Measurements from ENCODE around the gene GPR89A. TPM values are rescaled to one million over a fixed set of nuclear protein-coding genes. Genes with fewer than 3 reads are reported as not detected.
A peak's percentile ranks its signal among the peaks of the same experiment; 100 is the strongest.

The GPR89A gene
- total and polyA plus RNA-seq, 2 experiments from 2014 or later, result 13.3 to 24.3 TPM

GRCh38 chr1:145688924-145689323, 81.1 kb downstream of the GPR89A start:
- H3K27me3 ChIP-seq, result no peaks in the 10 kb centered on the region
- no peaks in the 10 kb centered on the region for H3K9me3 ChIP-seq (ENCODE audit: low read depth)
- H3K36me3 ChIP-seq, result no peaks in the 10 kb centered on the region
- no peaks in the 10 kb centered on the region for H3K4me1 ChIP-seq (ENCODE audit: low read depth)
- no peak for TF ChIP-seq CTCF (IDR thresholded peaks at IDR 0.05; ENCODE audit: low read depth, low read length)
- H3K4me3 ChIP-seq, result no peak overlapping the region
- DNase-seq (ENCODE audit: low read depth in 1 of 2, low spot score in 1 of 2), result no peak
- no peak overlapping the region for H3K27ac ChIP-seq

- Histone ChIP-seq H3K4me3 (no peak overlapping the region), H3K4me1 (ENCODE audit: low read depth) (no peaks in the 10 kb centered on the region), H3K9me3 (ENCODE audit: low read depth) (no peaks in the 10 kb centered on the region), H3K36me3 (no peaks in the 10 kb centered on the region), H3K27me3 (no peaks in the 10 kb centered on the region), H3K27ac (no peak overlapping the region)
- DNase-seq (ENCODE audit: low read depth in 1 of 2, low spot score in 1 of 2), result no peak
- no peak for TF ChIP-seq CTCF (IDR thresholded peaks at IDR 0.05; ENCODE audit: low read depth, low read length)
Measured at GRCh38 chr1:145689922-145690321, 82.1 kb downstream of the GPR89A start.

- Histone ChIP-seq H3K4me3 (no peak overlapping the region), H3K9me3 (ENCODE audit: low read depth) (no peaks in the 10 kb centered on the region), H3K27ac (no peak overlapping the region), H3K36me3 (no peaks in the 10 kb centered on the region), H3K4me1 (ENCODE audit: low read depth) (peaks cover 6% of the 10 kb centered on the region), H3K27me3 (no peaks in the 10 kb centered on the region)
- DNase-seq (ENCODE audit: low read depth in 1 of 2, low spot score in 1 of 2), result peak in 1 of 2 donors; percentile 60
- no peak for TF ChIP-seq CTCF (IDR thresholded peaks at IDR 0.05; ENCODE audit: low read depth, low read length)
Measured at GRCh38 chr1:145690587-145691558, 83.1 kb downstream of the GPR89A start.

GRCh38 chr1:145692785-145693443, 85.1 kb downstream of the GPR89A start:
- no peak overlapping the region for H3K4me3 ChIP-seq
- H3K27ac ChIP-seq, result no peak overlapping the region
- no peaks in the 10 kb centered on the region for H3K27me3 ChIP-seq
- H3K9me3 ChIP-seq (ENCODE audit: low read depth), result no peaks in the 10 kb centered on the region
- no peaks in the 10 kb centered on the region for H3K36me3 ChIP-seq
- no peak for DNase-seq (ENCODE audit: low read depth in 1 of 2, low spot score in 1 of 2)
- peaks cover 13% of the 10 kb centered on the region for H3K4me1 ChIP-seq (ENCODE audit: low read depth)
- TF ChIP-seq CTCF (IDR thresholded peaks at IDR 0.05; ENCODE audit: low read depth, low read length), result no peak

- peak in 1 of 2 donors; percentile 44 for DNase-seq (ENCODE audit: low read depth in 1 of 2, low spot score in 1 of 2)
- H3K27ac ChIP-seq, result peak overlapping the region; percentile 82
- H3K27me3 ChIP-seq, result no peaks in the 10 kb centered on the region
- H3K36me3 ChIP-seq, result no peaks in the 10 kb centered on the region
- TF ChIP-seq CTCF (IDR thresholded peaks at IDR 0.05; ENCODE audit: low read depth, low read length), result no peak
- no peaks in the 10 kb centered on the region for H3K9me3 ChIP-seq (ENCODE audit: low read depth)
- H3K4me3 ChIP-seq, result no peak overlapping the region
- H3K4me1 ChIP-seq (ENCODE audit: low read depth), result peaks cover 16% of the 10 kb centered on the region
Measured at GRCh38 chr1:145695821-145696629, 88.2 kb downstream of the GPR89A start.
